Karpas-422 (cell line): Measurements from ENCODE around the gene FOXN1. TPM values are rescaled to one million over a fixed set of nuclear protein-coding genes. Genes with fewer than 3 reads are reported as not detected.

Experiments
- DNase-seq: peaks from one replicate; pipeline ENCODE4 v3.0.0-alpha.2; 2015
- H2AFZ ChIP-seq: fragments of 200-600 bp; sonication (generic); 2 replicates; pipeline ENCODE4 v1.6.1; 2014; ENCODE audit warnings: antibody characterized with exemption, low read length, mixed read lengths
- H3K27ac ChIP-seq: fragments of 200-600 bp; sonication (generic); 2 replicates; pipeline ENCODE4 v1.5.1; 2014; ENCODE audit warnings: mild to moderate bottlenecking, low read length, moderate library complexity
- H3K27me3 ChIP-seq: fragments of 200-600 bp; sonication (generic); 2 replicates; pipeline ENCODE4 v1.6.1; 2014; ENCODE audit warnings: low read length, mixed read lengths
- H3K36me3 ChIP-seq: fragments of 200-600 bp; sonication (generic); 2 replicates; pipeline ENCODE4 v1.6.1; 2014; ENCODE audit warnings: low read length, mixed read lengths; ENCODE audit not compliant: insufficient read depth
- H3K4me1 ChIP-seq: fragments of 200-600 bp; sonication (generic); 2 replicates; pipeline ENCODE4 v1.6.1; 2014; ENCODE audit warnings: mild to moderate bottlenecking, low read length, mixed read lengths
- H3K4me2 ChIP-seq: fragments of 200-600 bp; sonication (generic); 2 replicates; pipeline ENCODE4 v1.6.1; 2014; ENCODE audit warnings: low read length, low read depth, mild to moderate bottlenecking; ENCODE audit not compliant: poor library complexity, severe bottlenecking
- H3K4me3 ChIP-seq: fragments of 200-600 bp; sonication (generic); 2 replicates; pipeline ENCODE4 v1.5.1; 2014; ENCODE audit warnings: mild to moderate bottlenecking, antibody characterized with exemption, low read length, mixed read lengths
- H3K79me2 ChIP-seq: fragments of 200-600 bp; sonication (generic); 2 replicates; pipeline ENCODE4 v1.6.1; 2014; ENCODE audit warnings: mild to moderate bottlenecking, low read length, mixed read lengths
- H3K9ac ChIP-seq: fragments of 200-600 bp; sonication (generic); 2 replicates; pipeline ENCODE4 v1.6.0; 2014; ENCODE audit warnings: low read length
- H3K9me2 ChIP-seq: fragments of 200-600 bp; sonication (generic), shearing (Covaris generic); replicated peaks from 2 replicates; pipeline ENCODE4 v1.6.0; 2014; ENCODE audit warnings: mild to moderate bottlenecking, low read length, moderate library complexity; ENCODE audit not compliant: insufficient read depth
- H3K9me3 ChIP-seq: fragments of 300-700, 200-600 bp; sonication (generic); 2 replicates; pipeline ENCODE4 v1.6.1; 2014; ENCODE audit warnings: low read length, mixed read lengths
- H4K20me1 ChIP-seq: fragments of 200-600 bp; sonication (generic); 2 replicates; pipeline ENCODE4 v1.6.1; 2014; ENCODE audit warnings: mild to moderate bottlenecking, antibody characterized with exemption, low read length, low read depth; ENCODE audit not compliant: insufficient read depth
- total RNA-seq: library from RNA; depleted of rRNA; stranded (reverse); fragments of >200 nt; shearing (Covaris generic); gene quantifications from 2 replicates; pipeline ENCODE4 v1.2.3, GENCODE V29; 2014; ENCODE audit warnings: low replicate concordance

Gene FOXN1
- total RNA-seq, 1 experiment from 2014 or later, result not detected

DNA sequence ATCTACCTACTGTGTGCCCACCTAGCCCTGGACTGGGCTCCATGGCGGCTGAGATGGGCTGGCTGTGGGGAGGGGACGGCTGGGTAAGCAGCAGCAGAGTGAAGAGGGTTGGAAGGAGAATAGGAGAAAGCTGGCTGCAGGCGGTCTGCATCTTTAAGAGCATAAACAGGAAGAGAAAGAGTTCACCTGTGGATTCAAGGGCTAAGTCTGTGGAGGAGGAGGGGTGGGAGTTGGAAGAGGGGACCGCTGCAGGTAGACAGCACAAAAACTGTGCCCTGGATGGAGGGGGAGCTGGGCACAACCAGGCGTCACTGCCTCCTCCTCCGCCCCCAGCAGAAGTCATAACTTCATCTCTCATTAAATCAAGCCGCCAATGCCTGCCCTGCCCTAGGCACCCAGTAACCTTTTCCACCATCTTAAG lies 32.0 kb upstream of the FOXN1 start:
- Histone ChIP-seq H3K79me2 (no peaks in the 10 kb centered on the region), H2AFZ (no peak overlapping the region), H3K36me3 (no peaks in the 10 kb centered on the region), H3K9me3 (no peaks in the 10 kb centered on the region), H3K4me3 (no peak overlapping the region), H3K27me3 (no peaks in the 10 kb centered on the region), H3K9ac (no peak overlapping the region), H3K4me2 (no peak overlapping the region), H3K9me2 (no peaks in the 10 kb centered on the region), H4K20me1 (no peaks in the 10 kb centered on the region), H3K4me1 (no peaks in the 10 kb centered on the region), H3K27ac (no peak overlapping the region)
- DNase-seq, result no peak

DNA sequence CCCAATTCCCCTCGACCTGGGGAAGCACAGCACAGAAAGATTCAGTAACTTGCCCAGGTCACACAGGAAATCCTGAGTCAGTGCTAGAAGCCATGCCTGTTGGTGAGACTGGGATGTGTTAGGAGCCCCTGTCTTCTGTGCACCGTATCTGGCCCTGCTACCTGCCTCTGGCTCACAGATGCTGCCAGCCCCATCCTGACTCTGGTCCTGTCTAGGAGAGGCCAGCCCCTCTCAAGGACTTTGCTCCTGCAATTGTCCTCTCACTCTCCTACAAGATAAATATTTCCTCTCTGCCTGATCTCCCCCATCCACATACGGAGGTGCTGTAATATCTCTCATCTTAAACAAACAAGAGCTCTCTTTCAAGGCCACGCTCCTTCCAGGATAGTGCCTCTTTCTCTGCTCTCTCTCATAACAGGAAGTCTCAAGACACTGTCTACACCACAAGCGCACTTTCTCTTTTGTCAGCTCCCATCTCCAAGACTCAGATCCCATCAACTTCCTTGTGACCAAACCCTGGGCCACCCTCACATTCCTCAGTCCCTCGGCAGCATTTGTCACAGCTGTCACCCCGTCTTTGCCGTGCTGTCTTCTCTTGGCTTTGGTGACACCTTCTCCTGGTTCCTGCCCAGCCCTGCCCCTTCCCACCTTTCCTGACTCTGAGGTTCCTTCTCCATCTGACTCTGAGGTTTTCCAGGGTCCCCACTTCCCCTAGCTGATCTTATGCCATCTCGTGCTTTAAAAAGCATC lies 30.8 kb upstream of the FOXN1 start:
- Histone ChIP-seq H3K4me1 (no peaks in the 10 kb centered on the region), H3K9me3 (no peaks in the 10 kb centered on the region), H3K36me3 (no peaks in the 10 kb centered on the region), H3K4me2 (no peak overlapping the region), H3K4me3 (no peak overlapping the region), H3K9ac (no peak overlapping the region), H4K20me1 (no peaks in the 10 kb centered on the region), H3K27me3 (no peaks in the 10 kb centered on the region), H3K27ac (no peak overlapping the region), H2AFZ (no peak overlapping the region), H3K79me2 (no peaks in the 10 kb centered on the region), H3K9me2 (no peaks in the 10 kb centered on the region)
- DNase-seq, result no peak

DNA sequence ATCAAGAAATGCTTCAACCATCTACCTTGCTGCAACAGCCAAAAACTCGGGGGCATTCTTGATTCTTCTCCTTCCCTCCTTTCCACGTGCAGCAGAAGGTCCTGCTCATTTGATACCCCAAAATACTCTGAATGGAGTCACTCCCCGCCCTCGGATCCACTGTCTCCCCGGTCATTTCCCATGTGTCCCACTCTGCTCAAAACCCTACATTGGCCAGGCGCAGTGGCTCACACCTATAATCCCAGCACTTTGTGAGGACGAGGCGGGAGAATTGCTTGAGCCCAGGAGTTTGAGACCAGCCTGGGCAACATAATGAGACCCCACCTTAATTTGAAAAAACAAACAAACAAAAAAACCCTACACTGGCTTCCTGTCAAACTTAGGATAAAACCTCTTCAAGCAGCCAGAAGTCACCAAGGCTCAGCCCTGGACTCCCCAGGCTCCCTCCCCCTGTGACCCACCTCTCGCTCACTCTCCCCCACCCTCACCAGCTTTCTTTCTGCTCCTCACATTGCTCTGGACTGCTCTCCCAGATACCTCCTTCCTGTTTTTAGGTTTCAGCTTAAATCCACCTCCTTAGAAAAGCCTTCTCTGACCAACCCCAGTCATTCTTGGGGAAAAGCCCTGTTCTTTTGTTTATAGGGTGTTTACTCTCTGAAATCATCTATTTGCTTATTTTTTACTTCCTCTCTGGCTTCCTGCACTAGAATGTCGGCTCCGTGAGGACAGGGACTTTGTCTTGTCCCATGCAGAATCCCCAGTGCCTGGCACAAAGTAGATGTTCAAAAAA lies 29.9 kb upstream of the FOXN1 start:
- H3K9me2 ChIP-seq, result no peaks in the 10 kb centered on the region
- no peaks in the 10 kb centered on the region for H3K27me3 ChIP-seq
- no peak overlapping the region for H3K27ac ChIP-seq
- no peaks in the 10 kb centered on the region for H4K20me1 ChIP-seq
- H3K4me3 ChIP-seq, result no peak overlapping the region
- no peak overlapping the region for H2AFZ ChIP-seq
- no peak overlapping the region for H3K4me2 ChIP-seq
- no peaks in the 10 kb centered on the region for H3K4me1 ChIP-seq
- no peak for DNase-seq
- H3K36me3 ChIP-seq, result no peaks in the 10 kb centered on the region
- H3K9ac ChIP-seq, result no peak overlapping the region
- H3K9me3 ChIP-seq, result no peaks in the 10 kb centered on the region
- H3K79me2 ChIP-seq, result no peaks in the 10 kb centered on the region

DNA sequence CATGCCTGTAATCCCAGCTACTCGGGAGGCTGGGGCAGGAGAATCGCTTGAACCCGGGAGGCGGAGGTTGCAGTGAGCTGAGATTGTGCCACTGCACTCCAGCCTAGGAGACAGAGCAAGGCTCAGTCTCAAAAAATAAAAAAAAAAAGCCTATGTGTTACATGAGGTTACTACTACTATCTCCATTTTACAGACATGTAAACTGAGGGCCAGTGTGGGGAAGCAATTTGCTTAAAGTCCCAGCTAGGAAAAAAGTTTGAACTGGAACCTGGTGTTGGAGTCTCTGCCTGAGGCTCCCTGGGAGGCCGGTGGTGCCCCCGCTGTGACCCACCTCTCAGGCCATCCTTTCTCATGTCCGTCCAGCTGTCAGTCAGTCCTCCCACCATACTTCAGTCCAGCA lies 28.2 kb upstream of the FOXN1 start:
- no peak overlapping the region for H3K4me2 ChIP-seq
- H3K36me3 ChIP-seq, result no peaks in the 10 kb centered on the region
- H3K79me2 ChIP-seq, result no peaks in the 10 kb centered on the region
- no peak for DNase-seq
- H3K27me3 ChIP-seq, result no peaks in the 10 kb centered on the region
- H2AFZ ChIP-seq, result no peak overlapping the region
- H3K9me2 ChIP-seq, result no peaks in the 10 kb centered on the region
- H3K9ac ChIP-seq, result no peak overlapping the region
- H3K27ac ChIP-seq, result no peak overlapping the region
- H3K4me1 ChIP-seq, result no peaks in the 10 kb centered on the region
- no peaks in the 10 kb centered on the region for H3K9me3 ChIP-seq
- no peaks in the 10 kb centered on the region for H4K20me1 ChIP-seq
- H3K4me3 ChIP-seq, result no peak overlapping the region

DNA sequence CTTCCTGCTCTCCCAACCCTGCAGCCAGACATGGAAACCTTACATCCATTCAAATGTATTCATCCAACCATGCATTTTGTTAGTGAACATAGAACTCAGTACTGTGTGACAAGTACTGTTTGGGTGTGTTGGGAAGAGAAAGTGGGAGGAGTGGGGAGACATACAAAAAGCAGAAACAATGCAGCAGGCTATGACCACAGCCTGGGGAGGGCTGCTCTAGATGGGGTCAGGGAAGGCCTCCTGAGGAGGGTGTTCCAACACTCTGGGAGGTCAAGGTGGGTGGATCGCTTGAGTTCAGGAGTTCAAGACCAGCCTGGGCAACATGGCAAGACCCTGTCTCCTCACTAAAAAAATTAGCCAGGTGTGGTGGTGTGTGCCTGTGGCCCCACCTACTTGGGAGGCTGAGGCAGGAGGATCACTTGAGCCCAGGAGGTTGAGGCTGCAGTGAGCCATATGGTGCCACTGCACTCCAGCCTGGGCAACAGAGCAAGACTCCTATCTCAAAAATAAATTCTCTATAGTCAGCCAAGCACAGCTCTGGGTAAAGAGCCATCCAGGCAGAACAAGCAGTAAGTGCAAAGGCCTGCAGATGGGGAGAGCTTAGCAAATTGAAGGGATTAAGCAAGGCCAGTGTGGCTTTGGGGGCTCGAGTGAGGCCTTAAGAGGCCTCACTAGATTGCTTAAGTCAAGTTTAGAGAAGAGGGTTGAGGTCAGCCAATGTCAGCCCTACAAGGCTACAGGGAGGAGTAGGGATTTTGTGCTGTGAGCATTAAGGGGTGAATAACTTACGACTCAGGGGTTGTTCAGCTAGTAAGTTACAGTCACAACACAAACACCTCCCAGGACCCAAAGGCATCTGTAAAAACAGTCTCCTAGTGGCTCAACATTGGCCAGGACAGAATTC lies 27.2 kb upstream of the FOXN1 start:
- Histone ChIP-seq H3K36me3 (no peaks in the 10 kb centered on the region), H3K27me3 (no peaks in the 10 kb centered on the region), H3K9ac (no peak overlapping the region), H4K20me1 (no peaks in the 10 kb centered on the region), H3K4me3 (no peak overlapping the region), H3K79me2 (no peaks in the 10 kb centered on the region), H2AFZ (no peak overlapping the region), H3K4me2 (no peak overlapping the region), H3K9me3 (no peaks in the 10 kb centered on the region), H3K27ac (no peak overlapping the region), H3K4me1 (no peaks in the 10 kb centered on the region), H3K9me2 (no peaks in the 10 kb centered on the region)
- no peak for DNase-seq

DNA sequence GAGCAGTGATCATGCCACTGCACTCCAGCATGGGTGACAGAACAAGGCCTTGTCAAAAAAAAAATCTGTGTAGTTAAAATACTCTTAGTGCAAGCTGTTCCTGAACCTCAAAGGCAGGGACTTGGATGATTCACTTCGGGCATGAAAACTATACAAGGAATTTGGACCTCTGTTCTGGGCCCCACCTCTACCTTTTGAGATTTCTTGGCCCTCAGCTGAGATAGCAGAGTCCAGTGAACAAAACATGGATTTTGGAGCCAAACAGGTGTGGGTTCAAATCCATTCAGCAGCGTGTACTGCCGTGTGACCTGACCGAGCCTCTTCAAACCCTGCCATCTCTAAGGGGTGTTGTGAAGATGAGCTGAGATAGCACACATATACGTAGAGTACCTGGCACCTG lies 25.9 kb upstream of the FOXN1 start:
- no peaks in the 10 kb centered on the region for H3K27me3 ChIP-seq

DNA sequence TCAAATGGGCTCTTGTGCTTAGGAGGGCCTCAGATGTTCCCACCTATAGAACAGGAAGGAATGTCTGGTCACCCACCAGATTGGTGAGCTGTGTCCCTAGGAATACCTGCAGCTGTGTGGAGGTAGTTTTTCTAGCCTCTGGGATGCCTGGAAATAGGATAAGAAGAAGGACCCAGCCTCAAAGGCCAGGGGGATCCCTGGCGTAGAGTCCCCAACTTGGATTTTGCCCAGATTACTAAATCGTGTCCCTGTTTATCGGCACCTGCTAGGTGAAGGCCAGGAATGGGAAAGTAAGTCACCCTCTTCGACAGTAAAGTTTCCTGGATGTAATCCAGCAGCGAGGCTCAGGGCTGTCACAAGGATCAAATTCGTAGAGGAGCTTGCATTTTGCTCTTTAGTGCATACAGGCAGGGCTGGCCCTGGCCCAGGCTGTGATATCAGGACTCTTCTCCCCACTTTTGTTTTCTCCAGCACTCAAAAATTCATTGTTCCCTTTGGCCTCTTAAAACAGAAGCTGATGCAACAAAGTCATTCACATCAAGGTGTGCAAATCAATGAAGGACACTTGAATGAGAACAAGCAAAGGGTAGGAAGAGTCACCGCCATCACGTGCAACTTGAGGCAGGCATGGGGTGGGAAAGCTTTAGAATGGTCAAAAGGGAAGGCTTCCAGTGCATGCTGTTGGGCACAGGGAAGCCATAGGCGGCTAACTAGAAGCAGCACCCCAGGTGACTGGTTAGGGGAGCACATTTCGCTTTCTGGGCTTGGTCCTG lies 25.2 kb upstream of the FOXN1 start:
- Histone ChIP-seq H3K9me3 (no peaks in the 10 kb centered on the region), H3K79me2 (no peaks in the 10 kb centered on the region), H3K9me2 (no peaks in the 10 kb centered on the region), H2AFZ (no peak overlapping the region), H3K36me3 (no peaks in the 10 kb centered on the region), H4K20me1 (no peaks in the 10 kb centered on the region), H3K4me2 (no peak overlapping the region), H3K4me3 (no peak overlapping the region), H3K27ac (no peak overlapping the region), H3K27me3 (no peaks in the 10 kb centered on the region), H3K4me1 (no peaks in the 10 kb centered on the region), H3K9ac (no peak overlapping the region)
- DNase-seq, result no peak

More for the DNA sequence above, 25.9 kb upstream of the FOXN1 start:
- no peaks in the 10 kb centered on the region for H3K9me2 ChIP-seq
- H3K4me2 ChIP-seq, result no peak overlapping the region
- no peaks in the 10 kb centered on the region for H3K4me1 ChIP-seq
- H3K4me3 ChIP-seq, result no peak overlapping the region
- no peaks in the 10 kb centered on the region for H3K79me2 ChIP-seq
- H4K20me1 ChIP-seq, result no peaks in the 10 kb centered on the region
- no peak overlapping the region for H3K27ac ChIP-seq
- H3K9ac ChIP-seq, result no peak overlapping the region
- H3K9me3 ChIP-seq, result no peaks in the 10 kb centered on the region
- H3K36me3 ChIP-seq, result no peaks in the 10 kb centered on the region
- H2AFZ ChIP-seq, result no peak overlapping the region
- no peak for DNase-seq
